ENCODE results near the gene SLC8B1. TPM values are rescaled to one million over a fixed set of nuclear protein-coding genes. Genes with fewer than 3 reads are reported as not detected.

The SLC8B1 gene
- total and polyA plus RNA-seq, 9 donors, result 36.9 to 117 (median 76.2) TPM

DNA sequence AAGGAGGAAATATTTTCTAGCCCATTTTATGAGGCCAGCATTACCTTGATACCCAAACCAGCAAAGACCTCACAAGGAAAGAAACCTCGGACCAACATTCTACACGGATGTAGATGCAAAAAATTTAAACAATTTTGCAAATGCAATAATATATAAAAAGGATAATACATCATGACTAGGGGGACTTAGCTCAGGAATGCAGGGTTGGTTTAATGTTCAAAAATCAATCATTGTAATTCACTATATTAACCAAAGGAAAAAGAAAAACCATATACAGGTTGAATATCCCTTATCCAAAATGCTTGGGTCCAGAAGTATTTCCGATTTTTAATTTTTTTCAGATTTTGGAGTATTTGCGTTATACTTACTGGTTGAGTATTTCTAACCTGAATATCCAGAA is 80.6 kb downstream of the SLC8B1 start:
- TF ChIP-seq POLR2A (IDR thresholded peaks at IDR 0.05) (no peak), CTCF (IDR thresholded peaks at IDR 0.05) (no peak), EP300 (IDR thresholded peaks at IDR 0.05) (no peak)
- H3K36me3 ChIP-seq, result no peaks in the 10 kb centered on the region
- intact Hi-C loops (cut with DNase I), result no loop called here
- no peaks in the 10 kb centered on the region for H3K9me3 ChIP-seq
- H3K4me1 ChIP-seq (ENCODE audit: insufficient read depth), result peaks cover 3% of the 10 kb centered on the region
- DNase-seq, result no peak
- H3K4me3 ChIP-seq, result no peak overlapping the region
- H3K27ac ChIP-seq, result no peak overlapping the region
- no peaks in the 10 kb centered on the region for H3K27me3 ChIP-seq
- 98 to 99% (median 98%) methylated on average over 4 of the region's 4 CpGs for WGBS, 3 donors

GRCh38 chr12:113253532-113254285 is 81.2 kb downstream of the SLC8B1 start:
- no peak overlapping the region for H3K27ac ChIP-seq
- intact Hi-C loops (cut with DNase I), result no loop called here
- no peak overlapping the region for H3K4me3 ChIP-seq
- H3K9me3 ChIP-seq, result no peaks in the 10 kb centered on the region
- 92 to 99% (median 96%) methylated on average over 5 of the region's 5 CpGs for WGBS, 3 donors
- H3K27me3 ChIP-seq, result no peaks in the 10 kb centered on the region
- H3K4me1 ChIP-seq (ENCODE audit: insufficient read depth), result peaks cover 2% of the 10 kb centered on the region
- no peaks in the 10 kb centered on the region for H3K36me3 ChIP-seq
- TF ChIP-seq POLR2A (IDR thresholded peaks at IDR 0.05), result no peak
- no peak for TF ChIP-seq EP300 (IDR thresholded peaks at IDR 0.05)
- no peak for TF ChIP-seq CTCF (IDR thresholded peaks at IDR 0.05)
- DNase-seq, result no peak

- no peaks in the 10 kb centered on the region for H3K27me3 ChIP-seq
- DNase-seq, result peak in 1 of 5 donors; percentile 3
- H3K4me1 ChIP-seq (ENCODE audit: insufficient read depth), result no peaks in the 10 kb centered on the region
- H3K36me3 ChIP-seq, result no peaks in the 10 kb centered on the region
- intact Hi-C loops (cut with DNase I), result no loop called here
- H3K4me3 ChIP-seq, result no peak overlapping the region
- 91 to 93% (median 93%) methylated on average over 10 of the region's 10 CpGs for WGBS, 3 donors
- H3K9me3 ChIP-seq, result no peaks in the 10 kb centered on the region
- TF ChIP-seq POLR2A (IDR thresholded peaks at IDR 0.05), result no peak
- no peak for TF ChIP-seq EP300 (IDR thresholded peaks at IDR 0.05)
- TF ChIP-seq CTCF (IDR thresholded peaks at IDR 0.05), result no peak
- no peak overlapping the region for H3K27ac ChIP-seq
Observed at GRCh38 chr12:113252494-113252893, 82.4 kb downstream of the SLC8B1 start.

GRCh38 chr12:113251404-113252070 is 83.4 kb downstream of the SLC8B1 start:
- WGBS, 3 donors, result 93 to 97% (median 94%) methylated on average over 16 of the region's 16 CpGs
- Histone ChIP-seq H3K27me3 (no peaks in the 10 kb centered on the region), H3K4me1 (ENCODE audit: insufficient read depth) (peaks cover 8% of the 10 kb centered on the region), H3K27ac (no peak overlapping the region), H3K36me3 (no peaks in the 10 kb centered on the region), H3K4me3 (no peak overlapping the region), H3K9me3 (no peaks in the 10 kb centered on the region)
- TF ChIP-seq EP300 (IDR thresholded peaks at IDR 0.05) (no peak), CTCF (IDR thresholded peaks at IDR 0.05) (no peak), POLR2A (IDR thresholded peaks at IDR 0.05) (no peak)
- intact Hi-C loops (cut with DNase I), result no loop called here
- no peak for DNase-seq
